ENCODE measurements around the gene PLXDC2.

Gene PLXDC2

DNA sequence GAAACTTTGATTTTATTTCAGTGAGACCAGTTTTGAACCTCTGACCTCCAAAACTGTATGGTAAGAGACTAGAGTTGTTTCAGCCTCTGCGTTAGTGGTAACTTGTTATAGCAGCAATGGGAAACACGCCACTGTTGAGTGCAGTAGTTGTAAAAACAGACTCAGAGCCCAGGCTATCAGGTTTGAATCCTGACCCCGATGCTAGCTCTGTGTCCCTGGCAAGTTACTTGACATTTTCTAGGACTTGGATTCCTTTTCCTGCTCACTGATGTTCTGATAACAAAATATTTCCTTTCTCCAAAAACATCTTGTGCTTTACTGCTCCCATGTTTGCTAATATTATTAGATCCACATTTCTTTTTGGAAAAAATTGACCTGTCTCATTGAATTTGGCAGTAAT is 131.0 kb downstream of the PLXDC2 start:
- no peak overlapping the region for H3K27ac Mint-ChIP-seq
- H3K27me3 Mint-ChIP-seq, result no peaks in the 10 kb centered on the region
- peaks cover 4% of the 10 kb centered on the region for H3K9me3 Mint-ChIP-seq
- no peak overlapping the region for H3K4me3 Mint-ChIP-seq
- H3K4me1 Mint-ChIP-seq (ENCODE audit: low read depth), result no peaks in the 10 kb centered on the region
- H3K36me3 Mint-ChIP-seq (ENCODE audit: low read depth), result no peaks in the 10 kb centered on the region

DNA sequence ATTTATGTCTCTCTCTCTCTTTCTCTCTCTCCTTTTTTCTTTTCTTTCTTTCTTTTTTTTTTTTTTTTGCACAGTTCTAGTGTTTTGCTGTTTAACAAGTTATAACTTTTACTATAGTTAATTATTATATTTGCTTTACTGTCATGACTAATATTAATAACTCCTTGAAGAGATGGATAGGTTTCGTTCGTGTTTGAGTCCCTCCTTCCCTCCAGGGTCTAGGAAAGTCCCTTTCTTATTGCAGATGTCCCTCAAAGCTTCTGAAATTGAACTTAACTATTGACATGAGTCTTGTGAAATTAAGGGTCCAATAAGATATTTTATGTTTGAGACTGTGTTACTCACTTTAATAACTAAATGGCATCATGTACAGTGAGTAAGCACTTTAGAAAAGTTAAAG is 131.4 kb downstream of the PLXDC2 start:
- no peaks in the 10 kb centered on the region for H3K4me1 Mint-ChIP-seq (ENCODE audit: low read depth)
- no peaks in the 10 kb centered on the region for H3K36me3 Mint-ChIP-seq (ENCODE audit: low read depth)
- no peak overlapping the region for H3K27ac Mint-ChIP-seq
- no peaks in the 10 kb centered on the region for H3K27me3 Mint-ChIP-seq
- no peak overlapping the region for H3K4me3 Mint-ChIP-seq
- peaks cover 4% of the 10 kb centered on the region for H3K9me3 Mint-ChIP-seq

DNA sequence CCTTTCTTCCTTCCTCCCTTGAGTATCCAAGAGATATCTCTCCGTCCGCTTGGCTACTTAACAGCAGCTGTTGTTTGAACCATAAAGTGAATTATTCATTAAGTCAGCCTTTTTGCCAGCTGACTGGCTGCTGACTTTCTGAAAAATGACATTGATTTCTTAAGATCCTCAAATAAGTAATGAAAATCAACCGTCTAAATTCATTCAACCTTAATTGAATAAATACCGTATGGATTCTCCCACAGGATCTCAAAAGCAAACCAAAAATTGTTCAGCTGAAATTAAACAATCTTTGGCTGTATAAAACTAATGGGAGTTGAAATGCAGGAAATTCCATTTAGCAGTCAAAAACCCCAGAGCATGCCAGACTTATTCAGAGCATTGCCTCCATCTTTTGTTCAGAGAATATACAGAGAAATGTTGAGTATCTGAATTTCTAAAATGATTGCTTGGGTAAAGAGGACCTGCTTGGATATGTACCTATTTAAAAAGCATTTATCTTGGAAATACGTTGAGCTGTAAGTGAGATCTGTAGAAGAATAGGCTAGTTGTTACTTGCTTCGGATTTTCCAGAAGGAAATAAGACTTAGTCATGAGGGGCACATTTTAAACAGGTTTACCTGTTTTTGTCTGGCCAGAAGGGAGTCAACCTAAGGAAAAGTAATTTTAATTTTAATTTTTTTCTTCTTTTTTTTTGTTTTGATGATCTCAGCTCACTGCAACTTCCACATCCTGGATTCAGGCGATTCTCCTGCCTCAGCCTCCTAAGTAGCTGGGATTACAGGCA is 136.2 kb downstream of the PLXDC2 start:
- Mint-ChIP-seq H3K4me3 (no peak overlapping the region), H3K9me3 (no peaks in the 10 kb centered on the region), H3K4me1 (ENCODE audit: low read depth) (no peaks in the 10 kb centered on the region), H3K27ac (no peak overlapping the region), H3K36me3 (ENCODE audit: low read depth) (no peaks in the 10 kb centered on the region), H3K27me3 (no peaks in the 10 kb centered on the region)

GRCh38 chr10:19954601-19955000 is 138.4 kb downstream of the PLXDC2 start:
- no peaks in the 10 kb centered on the region for H3K9me3 Mint-ChIP-seq
- H3K4me3 Mint-ChIP-seq, result no peak overlapping the region
- no peak overlapping the region for H3K27ac Mint-ChIP-seq
- H3K36me3 Mint-ChIP-seq (ENCODE audit: low read depth), result no peaks in the 10 kb centered on the region
- no peaks in the 10 kb centered on the region for H3K27me3 Mint-ChIP-seq
- no peaks in the 10 kb centered on the region for H3K4me1 Mint-ChIP-seq (ENCODE audit: low read depth)

- H3K27ac Mint-ChIP-seq, result no peak overlapping the region
- H3K9me3 Mint-ChIP-seq, result no peaks in the 10 kb centered on the region
- no peak overlapping the region for H3K4me3 Mint-ChIP-seq
- H3K4me1 Mint-ChIP-seq (ENCODE audit: low read depth), result no peaks in the 10 kb centered on the region
- H3K27me3 Mint-ChIP-seq, result no peaks in the 10 kb centered on the region
- H3K36me3 Mint-ChIP-seq (ENCODE audit: low read depth), result no peaks in the 10 kb centered on the region
These were observed 140.3 kb downstream of the PLXDC2 start for GRCh38 chr10:19956516-19957032.

- Mint-ChIP-seq H3K4me3 (no peak overlapping the region), H3K36me3 (ENCODE audit: low read depth) (no peaks in the 10 kb centered on the region), H3K27me3 (no peaks in the 10 kb centered on the region), H3K4me1 (ENCODE audit: low read depth) (no peaks in the 10 kb centered on the region), H3K27ac (no peak overlapping the region), H3K9me3 (no peaks in the 10 kb centered on the region)
These were observed 142.6 kb downstream of the PLXDC2 start for GRCh38 chr10:19958787-19959186.

GRCh38 chr10:19961076-19962053 is 145.1 kb downstream of the PLXDC2 start:
- H3K27ac Mint-ChIP-seq, result no peak overlapping the region
- H3K9me3 Mint-ChIP-seq, result no peaks in the 10 kb centered on the region
- H3K4me1 Mint-ChIP-seq (ENCODE audit: low read depth), result no peaks in the 10 kb centered on the region
- no peaks in the 10 kb centered on the region for H3K27me3 Mint-ChIP-seq
- H3K4me3 Mint-ChIP-seq, result no peak overlapping the region
- no peaks in the 10 kb centered on the region for H3K36me3 Mint-ChIP-seq (ENCODE audit: low read depth)

DNA sequence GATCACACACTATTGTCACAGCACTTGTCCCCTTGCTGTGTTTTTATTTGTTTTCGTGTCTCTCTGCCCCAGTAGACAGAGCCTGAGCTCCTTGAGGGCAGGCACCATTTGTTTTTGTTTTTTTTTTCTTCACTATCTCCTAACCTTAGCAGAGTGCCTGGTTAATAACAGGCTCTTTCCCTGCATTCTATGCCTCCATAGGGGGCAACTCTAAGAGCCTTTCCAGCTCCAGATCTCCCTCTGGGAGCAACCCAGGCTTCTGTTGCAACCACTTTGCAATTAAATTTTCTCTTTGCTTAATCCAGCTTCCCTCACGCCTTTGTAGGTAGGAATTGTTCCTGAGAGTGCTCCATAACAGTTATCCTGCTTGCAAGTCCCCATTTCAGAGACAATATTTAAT is 148.4 kb downstream of the PLXDC2 start:
- H3K27me3 Mint-ChIP-seq, result no peaks in the 10 kb centered on the region
- no peaks in the 10 kb centered on the region for H3K9me3 Mint-ChIP-seq
- no peak overlapping the region for H3K27ac Mint-ChIP-seq
- H3K4me1 Mint-ChIP-seq (ENCODE audit: low read depth), result no peaks in the 10 kb centered on the region
- H3K36me3 Mint-ChIP-seq (ENCODE audit: low read depth), result no peaks in the 10 kb centered on the region
- no peak overlapping the region for H3K4me3 Mint-ChIP-seq

GRCh38 chr10:19966751-19967150 is 150.5 kb downstream of the PLXDC2 start:
- Mint-ChIP-seq H3K27ac (no peak overlapping the region), H3K4me3 (no peak overlapping the region), H3K4me1 (ENCODE audit: low read depth) (no peaks in the 10 kb centered on the region), H3K27me3 (no peaks in the 10 kb centered on the region), H3K9me3 (no peaks in the 10 kb centered on the region), H3K36me3 (ENCODE audit: low read depth) (no peaks in the 10 kb centered on the region)

DNA sequence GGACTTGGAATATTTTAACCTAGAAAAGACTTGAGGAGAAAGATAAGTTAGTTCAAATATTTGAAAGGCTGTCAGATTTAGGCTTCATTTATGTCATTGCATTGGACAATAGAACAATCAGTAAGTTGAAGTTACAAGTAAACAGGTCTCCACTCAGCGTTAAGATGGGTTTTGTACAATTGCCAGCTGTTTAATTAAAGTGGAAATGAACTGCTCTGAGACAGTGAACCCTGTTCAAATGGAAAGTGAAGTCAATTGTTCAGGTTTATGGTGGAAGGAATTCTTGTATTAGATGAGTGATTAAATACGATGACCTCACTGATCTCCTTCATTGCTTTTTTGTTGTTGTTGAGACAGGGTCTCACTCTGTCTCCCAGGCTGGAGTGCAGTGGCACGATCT is 151.7 kb downstream of the PLXDC2 start:
- Mint-ChIP-seq H3K36me3 (ENCODE audit: low read depth) (no peaks in the 10 kb centered on the region), H3K27ac (no peak overlapping the region), H3K9me3 (no peaks in the 10 kb centered on the region), H3K27me3 (no peaks in the 10 kb centered on the region), H3K4me1 (ENCODE audit: low read depth) (no peaks in the 10 kb centered on the region), H3K4me3 (no peak overlapping the region)

GRCh38 chr10:19968745-19969144 is 152.5 kb downstream of the PLXDC2 start:
- H3K27ac Mint-ChIP-seq, result no peak overlapping the region
- H3K4me1 Mint-ChIP-seq (ENCODE audit: low read depth), result no peaks in the 10 kb centered on the region
- no peak overlapping the region for H3K4me3 Mint-ChIP-seq
- H3K36me3 Mint-ChIP-seq (ENCODE audit: low read depth), result no peaks in the 10 kb centered on the region
- no peaks in the 10 kb centered on the region for H3K27me3 Mint-ChIP-seq
- H3K9me3 Mint-ChIP-seq, result no peaks in the 10 kb centered on the region

DNA sequence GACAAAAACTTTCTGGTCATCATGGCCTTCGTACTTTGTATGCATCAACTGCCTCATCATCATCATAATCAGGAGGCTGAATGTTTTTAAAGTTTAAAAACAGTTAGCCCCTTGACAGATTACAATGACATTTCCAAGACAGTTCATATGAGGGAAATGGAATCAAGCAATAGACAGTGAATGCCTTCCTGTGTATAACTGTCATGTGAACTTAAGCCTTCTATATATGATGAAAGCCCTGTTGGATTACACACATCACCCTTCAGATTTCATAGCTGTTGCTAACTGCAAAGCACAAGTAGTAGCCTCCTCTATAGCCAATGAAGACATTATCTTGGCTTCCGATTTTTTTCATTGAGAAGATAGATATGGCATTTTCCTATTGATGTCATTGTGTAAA is 154.0 kb downstream of the PLXDC2 start:
- Mint-ChIP-seq H3K36me3 (ENCODE audit: low read depth) (no peaks in the 10 kb centered on the region), H3K9me3 (no peaks in the 10 kb centered on the region), H3K27ac (no peak overlapping the region), H3K4me3 (no peak overlapping the region), H3K4me1 (ENCODE audit: low read depth) (no peaks in the 10 kb centered on the region), H3K27me3 (no peaks in the 10 kb centered on the region)

DNA sequence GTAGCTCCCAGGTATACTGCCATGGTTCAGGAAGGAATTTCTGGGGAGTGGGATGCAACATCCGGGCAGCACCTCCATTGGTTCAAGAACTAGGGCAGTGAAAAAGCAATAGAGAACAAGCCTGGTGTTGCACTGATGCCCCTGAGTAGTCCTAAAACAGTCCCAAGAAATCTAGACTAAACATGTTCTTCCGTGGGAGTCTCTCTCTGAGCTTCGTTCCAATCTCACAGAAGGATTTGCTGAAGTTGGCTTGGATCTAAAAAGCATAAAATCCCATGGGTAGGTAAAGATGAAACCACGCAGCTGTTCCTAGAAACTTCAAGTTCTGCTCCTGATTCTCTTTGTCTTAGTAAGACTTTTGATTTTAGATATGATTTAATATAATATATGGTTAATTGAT is 154.5 kb downstream of the PLXDC2 start:
- Mint-ChIP-seq H3K4me1 (ENCODE audit: low read depth) (no peaks in the 10 kb centered on the region), H3K27me3 (no peaks in the 10 kb centered on the region), H3K27ac (no peak overlapping the region), H3K9me3 (no peaks in the 10 kb centered on the region), H3K36me3 (ENCODE audit: low read depth) (no peaks in the 10 kb centered on the region), H3K4me3 (no peak overlapping the region)

GRCh38 chr10:19971343-19972052 is 155.3 kb downstream of the PLXDC2 start:
- Mint-ChIP-seq H3K4me1 (ENCODE audit: low read depth) (no peaks in the 10 kb centered on the region), H3K4me3 (no peak overlapping the region), H3K9me3 (no peaks in the 10 kb centered on the region), H3K27ac (no peak overlapping the region), H3K36me3 (ENCODE audit: low read depth) (no peaks in the 10 kb centered on the region), H3K27me3 (no peaks in the 10 kb centered on the region)

GRCh38 chr10:19974138-19974537 is 157.9 kb downstream of the PLXDC2 start:
- H3K4me1 Mint-ChIP-seq (ENCODE audit: low read depth), result no peaks in the 10 kb centered on the region
- no peaks in the 10 kb centered on the region for H3K36me3 Mint-ChIP-seq (ENCODE audit: low read depth)
- H3K4me3 Mint-ChIP-seq, result no peak overlapping the region
- no peaks in the 10 kb centered on the region for H3K27me3 Mint-ChIP-seq
- H3K9me3 Mint-ChIP-seq, result no peaks in the 10 kb centered on the region
- no peak overlapping the region for H3K27ac Mint-ChIP-seq
